GM19452 (cell line): ENCODE results near the gene ARHGAP15.

Experiments used
- ATAC-seq: cut with Tn5 transposase; IDR thresholded peaks from one replicate; pipeline ENCODE4 v1.9.1; 2021; ENCODE audit not compliant: unreplicated experiment

The ARHGAP15 gene

DNA sequence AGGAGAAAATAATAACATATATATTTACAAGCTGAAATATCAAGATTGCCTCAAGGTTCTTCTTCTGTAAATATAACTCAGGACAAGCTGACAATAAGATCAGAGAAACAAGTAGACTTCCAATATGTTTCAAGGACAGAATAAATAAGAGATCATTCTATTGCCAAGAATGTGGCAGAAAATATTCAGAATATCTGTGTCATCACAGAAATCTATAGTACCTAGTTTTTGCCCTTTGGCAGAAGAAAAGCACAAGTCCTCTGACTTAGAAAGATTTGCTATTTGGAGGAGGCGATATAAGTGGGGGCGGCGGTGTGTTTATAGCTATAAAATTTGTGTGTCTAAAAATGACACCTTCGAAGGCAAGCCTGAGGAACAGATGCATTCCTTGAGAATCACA lies 34.3 kb downstream of the ARHGAP15 start:
- ATAC-seq = no peak

DNA sequence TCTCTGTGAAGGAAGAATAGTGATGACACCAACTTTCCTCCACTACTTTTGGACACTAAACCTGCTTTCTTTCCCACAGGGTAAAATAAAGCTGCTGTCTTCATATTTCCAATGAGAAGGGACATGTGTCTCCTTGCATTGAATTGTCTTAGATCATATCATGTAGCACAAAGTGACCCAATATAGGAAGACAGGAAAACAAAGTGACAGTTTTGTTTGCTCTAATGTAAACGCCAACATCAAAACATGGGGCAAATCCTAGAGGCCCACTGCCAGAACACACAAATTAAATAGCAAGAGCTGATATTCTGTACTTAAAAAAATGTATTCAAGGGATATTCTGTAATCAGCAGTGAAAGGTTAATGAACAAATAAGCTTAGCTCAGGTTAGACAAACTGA lies 36.1 kb downstream of the ARHGAP15 start:
- ATAC-seq = no peak

DNA sequence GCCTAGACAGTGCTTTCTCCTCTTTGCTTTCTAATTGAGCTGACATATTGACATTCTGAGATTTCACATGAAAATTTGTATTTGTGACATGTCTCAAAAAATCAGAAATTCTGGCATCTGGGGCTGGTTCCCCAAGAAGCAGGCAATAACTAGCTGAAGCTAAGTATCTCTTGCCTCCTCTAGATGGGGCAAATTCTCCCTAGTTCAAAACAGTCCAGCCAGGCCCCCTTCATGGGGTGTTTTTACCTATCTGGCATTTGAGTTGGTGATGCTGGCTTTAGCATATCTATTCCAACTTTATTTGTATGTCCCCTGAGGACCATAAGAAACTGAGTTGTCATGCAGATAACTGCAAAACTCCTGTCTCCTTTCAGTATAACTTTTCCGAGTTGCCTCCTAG lies 39.9 kb downstream of the ARHGAP15 start:
- ATAC-seq = no peak

GRCh38 chr2:143171817-143172216 lies 42.6 kb downstream of the ARHGAP15 start:
- no peak for ATAC-seq

- ATAC-seq = no peak
Measured at GRCh38 chr2:143175438-143175837, 46.2 kb downstream of the ARHGAP15 start.

- ATAC-seq = no peak
Measured at GRCh38 chr2:143176606-143177005, 47.4 kb downstream of the ARHGAP15 start.

DNA sequence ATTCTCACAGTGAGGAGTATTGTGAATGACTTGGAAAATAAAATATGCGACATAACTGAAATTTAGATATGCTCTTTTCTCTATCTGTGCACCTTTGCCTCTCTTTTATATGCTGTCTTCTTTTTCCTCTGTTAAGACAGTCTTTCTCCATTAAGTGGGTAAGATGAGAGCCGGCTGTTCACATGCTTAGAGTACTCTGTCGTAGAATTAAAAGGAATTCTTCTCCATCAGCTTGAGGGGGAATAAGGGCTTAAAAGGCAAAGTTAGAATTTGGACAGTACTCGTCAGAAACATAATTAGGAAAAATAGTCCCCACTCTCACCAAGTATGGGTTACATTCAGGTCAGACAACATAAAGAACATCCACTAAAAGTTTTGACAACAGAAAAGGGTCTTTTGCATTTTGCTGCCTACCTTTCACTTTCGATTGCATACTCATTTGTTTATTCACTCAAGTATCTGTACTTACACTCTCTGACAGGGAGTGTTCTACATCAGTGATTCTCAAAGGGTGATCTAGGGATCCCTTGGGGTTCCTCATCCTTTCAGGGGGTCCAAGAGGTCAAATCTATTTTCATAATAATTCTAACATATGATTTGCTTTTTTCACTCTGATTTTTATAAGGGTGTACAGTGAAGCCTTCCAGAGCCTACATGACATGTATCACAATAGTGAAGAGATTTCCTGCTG lies 48.0 kb downstream of the ARHGAP15 start:
- peak; percentile 94 for ATAC-seq

- ATAC-seq = no peak
Measured at GRCh38 chr2:143181494-143181893, 52.3 kb downstream of the ARHGAP15 start.

GRCh38 chr2:143182649-143183048 lies 53.4 kb downstream of the ARHGAP15 start:
- no peak for ATAC-seq

DNA sequence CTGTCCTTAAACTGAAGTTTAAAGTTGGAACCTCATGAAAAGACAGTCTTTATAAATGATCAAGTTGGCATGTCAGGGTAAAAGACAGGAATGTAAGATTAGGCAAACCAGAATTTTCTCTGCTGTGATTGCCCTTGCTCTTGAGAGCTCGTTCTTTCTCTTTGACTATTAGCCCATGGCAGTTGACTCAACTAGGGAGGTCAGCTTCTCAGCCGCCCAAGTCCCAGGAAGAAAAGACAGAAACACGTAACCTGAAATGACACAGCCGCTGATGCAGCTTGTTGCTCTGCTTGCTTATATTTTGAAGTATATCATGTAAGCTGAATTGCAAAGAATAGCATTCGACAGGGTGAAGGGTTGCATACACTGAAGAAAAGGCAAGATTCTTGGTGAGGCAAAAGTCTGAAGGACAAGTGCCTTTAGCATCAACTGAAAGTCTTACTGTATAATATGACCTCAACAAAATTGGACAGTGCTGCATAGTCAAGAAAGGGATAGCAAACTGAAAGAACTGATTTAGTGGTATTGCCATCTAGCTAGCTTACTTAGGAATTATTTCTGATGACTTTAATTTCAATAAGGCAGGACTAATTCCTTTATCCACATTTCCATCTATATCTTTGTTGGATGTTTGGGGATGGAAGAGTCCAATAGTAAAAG lies 54.7 kb downstream of the ARHGAP15 start:
- ATAC-seq = peak; percentile 68

GRCh38 chr2:143186876-143187275 lies 57.7 kb downstream of the ARHGAP15 start:
- ATAC-seq = no peak

DNA sequence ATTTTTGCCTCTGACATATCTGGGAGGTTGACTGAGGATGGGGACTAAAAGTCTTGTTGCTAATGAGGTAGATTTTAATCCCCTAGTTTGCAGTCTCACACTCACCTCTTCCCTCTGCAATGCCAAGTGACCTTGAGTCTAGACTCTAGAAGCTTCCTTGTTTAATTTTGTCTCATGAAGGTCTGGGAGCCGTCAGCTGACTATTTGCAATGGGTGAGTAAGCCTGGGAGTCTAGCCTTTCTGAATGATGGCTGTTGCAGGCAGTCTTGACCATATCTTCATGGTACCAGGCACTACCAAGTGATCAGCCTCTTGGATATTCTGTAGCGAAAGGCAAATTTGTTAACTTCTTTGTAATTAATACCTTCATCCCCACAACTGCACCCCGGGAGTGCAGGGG lies 61.2 kb downstream of the ARHGAP15 start:
- ATAC-seq = no peak

- no peak for ATAC-seq
Measured at GRCh38 chr2:143192106-143192505, 62.9 kb downstream of the ARHGAP15 start.

DNA sequence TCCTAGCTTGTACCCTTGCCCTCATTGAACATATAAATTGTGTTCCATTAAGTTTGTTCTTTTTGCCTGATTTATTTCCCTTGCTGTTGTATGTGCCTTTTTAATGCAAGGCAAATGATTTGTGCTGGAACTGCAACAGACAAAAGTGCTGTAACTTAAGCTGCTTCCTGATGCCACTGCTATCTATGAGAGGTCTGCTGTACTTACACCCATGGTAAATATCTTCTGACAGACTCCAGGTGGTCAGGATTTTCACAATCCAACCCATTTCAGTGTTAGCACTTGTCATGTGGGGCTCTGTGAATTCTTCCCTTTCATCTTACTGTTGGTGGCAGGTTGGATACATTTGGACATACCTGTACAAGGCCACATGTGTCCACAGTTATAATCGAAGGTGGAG lies 63.5 kb downstream of the ARHGAP15 start:
- no peak for ATAC-seq

- no peak for ATAC-seq
Measured at GRCh38 chr2:143193121-143193520, 63.9 kb downstream of the ARHGAP15 start.

DNA sequence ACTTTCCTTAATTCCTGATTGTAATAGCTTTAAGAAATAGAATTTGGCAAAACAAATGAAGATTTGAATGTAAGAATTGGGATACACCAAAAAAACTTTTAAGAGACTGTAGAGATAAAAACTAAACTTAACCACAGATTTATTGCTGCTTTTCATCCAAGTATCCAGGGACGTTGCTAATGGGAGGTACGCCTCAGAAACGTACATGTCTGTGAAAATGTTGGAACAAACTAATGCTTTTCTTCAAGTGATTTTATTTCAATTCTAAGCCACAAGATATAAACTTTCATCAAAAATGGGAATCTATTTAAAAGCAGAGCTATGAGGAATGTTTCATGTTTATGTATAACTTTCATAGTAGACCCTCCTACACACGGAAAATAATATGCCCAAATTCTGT lies 66.3 kb downstream of the ARHGAP15 start:
- ATAC-seq = no peak

DNA sequence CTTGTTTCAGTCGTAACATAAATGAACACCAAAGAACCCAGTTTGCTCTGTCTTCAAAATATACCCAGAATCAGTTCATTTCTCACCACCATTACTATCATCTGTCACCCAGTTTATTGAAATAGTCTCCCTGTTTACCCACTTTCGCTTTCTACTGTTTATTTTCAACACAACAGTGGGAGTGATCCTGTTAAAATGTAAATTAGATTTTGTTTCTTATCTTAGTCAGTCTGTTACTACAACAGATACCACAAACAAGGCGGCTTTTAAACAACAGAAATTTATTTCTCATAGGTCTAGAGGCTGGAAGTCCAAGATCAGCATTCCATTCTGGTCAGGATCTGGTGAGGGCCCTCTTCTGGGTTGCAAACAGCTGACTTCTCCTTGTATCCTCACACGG lies 74.8 kb downstream of the ARHGAP15 start:
- ATAC-seq = no peak

GRCh38 chr2:143205106-143205764 lies 76.0 kb downstream of the ARHGAP15 start:
- ATAC-seq = peak; percentile 63

DNA sequence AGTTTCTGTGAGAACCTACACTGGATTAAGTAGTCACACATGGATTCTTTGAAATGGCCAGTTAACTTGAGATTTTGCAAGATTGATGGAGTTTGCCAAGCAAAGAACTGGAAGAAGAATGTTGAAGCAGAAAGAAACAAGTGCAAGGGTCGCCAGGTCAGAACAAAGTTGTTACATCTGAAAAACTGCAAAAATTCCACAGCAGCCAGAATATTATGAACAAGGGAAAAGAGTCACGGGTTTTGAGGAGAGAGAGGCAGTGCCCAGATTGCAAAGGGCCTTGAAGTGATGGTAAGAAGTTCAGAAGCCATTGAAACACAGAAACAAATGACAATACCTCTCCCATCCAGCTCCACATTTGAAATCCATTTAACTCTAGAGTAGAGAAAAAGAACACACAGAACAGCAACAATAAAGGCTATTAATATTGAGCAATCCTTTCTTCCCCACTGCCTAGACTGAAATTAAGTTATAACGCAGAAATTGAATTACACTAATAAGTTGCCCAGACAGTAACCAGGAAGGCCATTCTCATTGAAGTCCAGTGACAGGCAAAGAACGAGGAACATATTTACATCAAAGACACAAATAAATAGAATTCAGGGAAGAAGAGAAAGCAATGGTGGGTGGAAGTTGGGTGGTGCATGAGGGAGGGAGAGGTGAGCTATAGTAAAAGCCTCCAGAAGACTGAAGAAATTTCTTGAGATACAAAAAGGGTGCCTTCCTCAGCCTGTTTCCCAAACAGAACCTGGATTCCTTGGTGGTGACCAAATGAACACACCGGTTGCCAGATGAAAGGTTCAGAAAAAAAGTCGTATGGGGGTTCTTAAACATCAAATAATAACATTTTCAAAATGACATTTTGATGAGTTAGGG lies 80.6 kb downstream of the ARHGAP15 start:
- ATAC-seq = no peak

- no peak for ATAC-seq
Measured at GRCh38 chr2:143210446-143210819, 81.2 kb downstream of the ARHGAP15 start.

- ATAC-seq = no peak
Measured at GRCh38 chr2:143217512-143218115, 88.4 kb downstream of the ARHGAP15 start.
